ENCODE measurements around the gene CLSTN1. TPM values are rescaled to one million over a fixed set of nuclear protein-coding genes. Genes with fewer than 3 reads are reported as not detected.

Gene CLSTN1
- total RNA-seq, 1 experiment from 2014 or later, result 119 TPM

DNA sequence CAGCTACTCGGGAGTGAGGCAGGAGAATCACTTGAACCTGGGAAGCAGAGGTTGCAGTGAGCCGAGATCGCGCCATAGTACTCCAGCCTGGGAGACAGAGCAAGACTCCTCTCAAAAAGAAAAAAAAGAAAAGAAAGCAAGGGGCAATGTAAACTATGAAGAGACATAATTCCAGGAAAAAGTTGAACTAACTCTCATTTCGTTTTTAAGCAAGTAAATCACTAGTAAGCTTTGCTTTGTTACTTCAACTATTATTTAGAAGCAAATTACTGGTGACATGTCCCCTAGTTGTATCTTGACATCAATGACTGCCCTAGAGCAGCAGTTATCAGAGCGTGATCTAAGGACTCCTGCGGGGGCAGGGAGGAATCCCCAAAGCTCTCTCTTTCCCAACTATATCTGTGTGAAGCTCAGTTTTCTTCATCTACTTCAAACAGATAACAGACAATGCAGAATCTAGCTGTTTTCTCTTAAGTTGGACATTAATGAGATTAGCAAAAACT, 18.7 kb downstream of the CLSTN1 start:
- Mint-ChIP-seq H3K9me3 (no peaks in the 10 kb centered on the region), H3K36me3 (peaks cover 7% of the 10 kb centered on the region; the same call in 1 of the 2 replicates), H3K27ac (peak overlapping the region; percentile 13; the same call in 1 of the 2 replicates), H3K4me1 (peaks cover 41% of the 10 kb centered on the region), H3K4me3 (no peak overlapping the region), H3K27me3 (ENCODE audit: low read depth) (no peaks in the 10 kb centered on the region)
- ChIA-PET CTCF (interaction anchor here (0.7 to 2.7 kb wide), 4 partner anchors 21 to 83 kb away, joined by 3 to 11 read pairs (median 4); no protein-coding TSS in a partner anchor), POLR2A (no interaction called here)
- peak; percentile 9 for DNase-seq (ENCODE audit: low spot score)
- ATAC-seq, result peak; percentile 40; the same call in 1 of the 2 replicates
- TF ChIP-seq, protein P1, sequence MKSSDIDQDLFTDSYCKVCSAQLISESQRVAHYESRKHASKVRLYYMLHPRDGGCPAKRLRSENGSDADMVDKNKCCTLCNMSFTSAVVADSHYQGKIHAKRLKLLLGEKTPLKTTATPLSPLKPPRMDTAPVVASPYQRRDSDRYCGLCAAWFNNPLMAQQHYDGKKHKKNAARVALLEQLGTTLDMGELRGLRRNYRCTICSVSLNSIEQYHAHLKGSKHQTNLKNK (CRISPR knock-in tag; IDR thresholded peaks at IDR 0.05), result no peak
- TF ChIP-seq NR2C2 (CRISPR knock-in tag; IDR thresholded peaks at IDR 0.05) (no peak), GTF2I (CRISPR knock-in tag; conservative IDR thresholded peaks at IDR 0.05) (no peak), ETV6 (CRISPR knock-in tag; IDR thresholded peaks at IDR 0.05) (no peak), TCF7 (CRISPR knock-in tag; IDR thresholded peaks at IDR 0.05; ENCODE audit: low read depth) (no peak), PRRX2 (CRISPR knock-in tag; IDR thresholded peaks at IDR 0.05) (no peak), ZNF263 (CRISPR knock-in tag; IDR thresholded peaks at IDR 0.05; ENCODE audit: low read depth) (no peak), ZBTB21 (CRISPR knock-in tag; IDR thresholded peaks at IDR 0.05; ENCODE audit: borderline replicate concordance) (no peak), ZNF416 (CRISPR knock-in tag; IDR thresholded peaks at IDR 0.05) (no peak), KAT7 (CRISPR knock-in tag; IDR thresholded peaks at IDR 0.05; ENCODE audit: borderline replicate concordance) (no peak), RORB (CRISPR knock-in tag; IDR thresholded peaks at IDR 0.05) (no peak), NFATC4 (CRISPR knock-in tag; IDR thresholded peaks at IDR 0.05) (no peak)
- TF ChIP-seq, protein P2, sequence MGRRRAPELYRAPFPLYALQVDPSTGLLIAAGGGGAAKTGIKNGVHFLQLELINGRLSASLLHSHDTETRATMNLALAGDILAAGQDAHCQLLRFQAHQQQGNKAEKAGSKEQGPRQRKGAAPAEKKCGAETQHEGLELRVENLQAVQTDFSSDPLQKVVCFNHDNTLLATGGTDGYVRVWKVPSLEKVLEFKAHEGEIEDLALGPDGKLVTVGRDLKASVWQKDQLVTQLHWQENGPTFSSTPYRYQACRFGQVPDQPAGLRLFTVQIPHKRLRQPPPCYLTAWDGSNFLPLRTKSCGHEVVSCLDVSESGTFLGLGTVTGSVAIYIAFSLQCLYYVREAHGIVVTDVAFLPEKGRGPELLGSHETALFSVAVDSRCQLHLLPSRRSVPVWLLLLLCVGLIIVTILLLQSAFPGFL (CRISPR knock-in tag; IDR thresholded peaks at IDR 0.05; ENCODE audit: borderline replicate concordance), result no peak
- TF ChIP-seq, protein P3, sequence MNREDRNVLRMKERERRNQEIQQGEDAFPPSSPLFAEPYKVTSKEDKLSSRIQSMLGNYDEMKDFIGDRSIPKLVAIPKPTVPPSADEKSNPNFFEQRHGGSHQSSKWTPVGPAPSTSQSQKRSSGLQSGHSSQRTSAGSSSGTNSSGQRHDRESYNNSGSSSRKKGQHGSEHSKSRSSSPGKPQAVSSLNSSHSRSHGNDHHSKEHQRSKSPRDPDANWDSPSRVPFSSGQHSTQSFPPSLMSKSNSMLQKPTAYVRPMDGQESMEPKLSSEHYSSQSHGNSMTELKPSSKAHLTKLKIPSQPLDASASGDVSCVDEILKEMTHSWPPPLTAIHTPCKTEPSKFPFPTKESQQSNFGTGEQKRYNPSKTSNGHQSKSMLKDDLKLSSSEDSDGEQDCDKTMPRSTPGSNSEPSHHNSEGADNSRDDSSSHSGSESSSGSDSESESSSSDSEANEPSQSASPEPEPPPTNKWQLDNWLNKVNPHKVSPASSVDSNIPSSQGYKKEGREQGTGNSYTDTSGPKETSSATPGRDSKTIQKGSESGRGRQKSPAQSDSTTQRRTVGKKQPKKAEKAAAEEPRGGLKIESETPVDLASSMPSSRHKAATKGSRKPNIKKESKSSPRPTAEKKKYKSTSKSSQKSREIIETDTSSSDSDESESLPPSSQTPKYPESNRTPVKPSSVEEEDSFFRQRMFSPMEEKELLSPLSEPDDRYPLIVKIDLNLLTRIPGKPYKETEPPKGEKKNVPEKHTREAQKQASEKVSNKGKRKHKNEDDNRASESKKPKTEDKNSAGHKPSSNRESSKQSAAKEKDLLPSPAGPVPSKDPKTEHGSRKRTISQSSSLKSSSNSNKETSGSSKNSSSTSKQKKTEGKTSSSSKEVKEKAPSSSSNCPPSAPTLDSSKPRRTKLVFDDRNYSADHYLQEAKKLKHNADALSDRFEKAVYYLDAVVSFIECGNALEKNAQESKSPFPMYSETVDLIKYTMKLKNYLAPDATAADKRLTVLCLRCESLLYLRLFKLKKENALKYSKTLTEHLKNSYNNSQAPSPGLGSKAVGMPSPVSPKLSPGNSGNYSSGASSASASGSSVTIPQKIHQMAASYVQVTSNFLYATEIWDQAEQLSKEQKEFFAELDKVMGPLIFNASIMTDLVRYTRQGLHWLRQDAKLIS (CRISPR knock-in tag; IDR thresholded peaks at IDR 0.05; ENCODE audit: borderline replicate concordance), result no peak
- TF ChIP-seq, protein P4, sequence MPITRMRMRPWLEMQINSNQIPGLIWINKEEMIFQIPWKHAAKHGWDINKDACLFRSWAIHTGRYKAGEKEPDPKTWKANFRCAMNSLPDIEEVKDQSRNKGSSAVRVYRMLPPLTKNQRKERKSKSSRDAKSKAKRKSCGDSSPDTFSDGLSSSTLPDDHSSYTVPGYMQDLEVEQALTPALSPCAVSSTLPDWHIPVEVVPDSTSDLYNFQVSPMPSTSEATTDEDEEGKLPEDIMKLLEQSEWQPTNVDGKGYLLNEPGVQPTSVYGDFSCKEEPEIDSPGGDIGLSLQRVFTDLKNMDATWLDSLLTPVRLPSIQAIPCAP (CRISPR knock-in tag; IDR thresholded peaks at IDR 0.05), result no peak
- TF ChIP-seq, protein P5, sequence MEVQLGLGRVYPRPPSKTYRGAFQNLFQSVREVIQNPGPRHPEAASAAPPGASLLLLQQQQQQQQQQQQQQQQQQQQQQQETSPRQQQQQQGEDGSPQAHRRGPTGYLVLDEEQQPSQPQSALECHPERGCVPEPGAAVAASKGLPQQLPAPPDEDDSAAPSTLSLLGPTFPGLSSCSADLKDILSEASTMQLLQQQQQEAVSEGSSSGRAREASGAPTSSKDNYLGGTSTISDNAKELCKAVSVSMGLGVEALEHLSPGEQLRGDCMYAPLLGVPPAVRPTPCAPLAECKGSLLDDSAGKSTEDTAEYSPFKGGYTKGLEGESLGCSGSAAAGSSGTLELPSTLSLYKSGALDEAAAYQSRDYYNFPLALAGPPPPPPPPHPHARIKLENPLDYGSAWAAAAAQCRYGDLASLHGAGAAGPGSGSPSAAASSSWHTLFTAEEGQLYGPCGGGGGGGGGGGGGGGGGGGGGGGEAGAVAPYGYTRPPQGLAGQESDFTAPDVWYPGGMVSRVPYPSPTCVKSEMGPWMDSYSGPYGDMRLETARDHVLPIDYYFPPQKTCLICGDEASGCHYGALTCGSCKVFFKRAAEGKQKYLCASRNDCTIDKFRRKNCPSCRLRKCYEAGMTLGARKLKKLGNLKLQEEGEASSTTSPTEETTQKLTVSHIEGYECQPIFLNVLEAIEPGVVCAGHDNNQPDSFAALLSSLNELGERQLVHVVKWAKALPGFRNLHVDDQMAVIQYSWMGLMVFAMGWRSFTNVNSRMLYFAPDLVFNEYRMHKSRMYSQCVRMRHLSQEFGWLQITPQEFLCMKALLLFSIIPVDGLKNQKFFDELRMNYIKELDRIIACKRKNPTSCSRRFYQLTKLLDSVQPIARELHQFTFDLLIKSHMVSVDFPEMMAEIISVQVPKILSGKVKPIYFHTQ (CRISPR knock-in tag; IDR thresholded peaks at IDR 0.05), result no peak
- TF ChIP-seq, protein P6, sequence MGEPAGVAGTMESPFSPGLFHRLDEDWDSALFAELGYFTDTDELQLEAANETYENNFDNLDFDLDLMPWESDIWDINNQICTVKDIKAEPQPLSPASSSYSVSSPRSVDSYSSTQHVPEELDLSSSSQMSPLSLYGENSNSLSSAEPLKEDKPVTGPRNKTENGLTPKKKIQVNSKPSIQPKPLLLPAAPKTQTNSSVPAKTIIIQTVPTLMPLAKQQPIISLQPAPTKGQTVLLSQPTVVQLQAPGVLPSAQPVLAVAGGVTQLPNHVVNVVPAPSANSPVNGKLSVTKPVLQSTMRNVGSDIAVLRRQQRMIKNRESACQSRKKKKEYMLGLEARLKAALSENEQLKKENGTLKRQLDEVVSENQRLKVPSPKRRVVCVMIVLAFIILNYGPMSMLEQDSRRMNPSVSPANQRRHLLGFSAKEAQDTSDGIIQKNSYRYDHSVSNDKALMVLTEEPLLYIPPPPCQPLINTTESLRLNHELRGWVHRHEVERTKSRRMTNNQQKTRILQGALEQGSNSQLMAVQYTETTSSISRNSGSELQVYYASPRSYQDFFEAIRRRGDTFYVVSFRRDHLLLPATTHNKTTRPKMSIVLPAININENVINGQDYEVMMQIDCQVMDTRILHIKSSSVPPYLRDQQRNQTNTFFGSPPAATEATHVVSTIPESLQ (CRISPR knock-in tag; IDR thresholded peaks at IDR 0.05), result no peak
- TF ChIP-seq, protein P7, sequence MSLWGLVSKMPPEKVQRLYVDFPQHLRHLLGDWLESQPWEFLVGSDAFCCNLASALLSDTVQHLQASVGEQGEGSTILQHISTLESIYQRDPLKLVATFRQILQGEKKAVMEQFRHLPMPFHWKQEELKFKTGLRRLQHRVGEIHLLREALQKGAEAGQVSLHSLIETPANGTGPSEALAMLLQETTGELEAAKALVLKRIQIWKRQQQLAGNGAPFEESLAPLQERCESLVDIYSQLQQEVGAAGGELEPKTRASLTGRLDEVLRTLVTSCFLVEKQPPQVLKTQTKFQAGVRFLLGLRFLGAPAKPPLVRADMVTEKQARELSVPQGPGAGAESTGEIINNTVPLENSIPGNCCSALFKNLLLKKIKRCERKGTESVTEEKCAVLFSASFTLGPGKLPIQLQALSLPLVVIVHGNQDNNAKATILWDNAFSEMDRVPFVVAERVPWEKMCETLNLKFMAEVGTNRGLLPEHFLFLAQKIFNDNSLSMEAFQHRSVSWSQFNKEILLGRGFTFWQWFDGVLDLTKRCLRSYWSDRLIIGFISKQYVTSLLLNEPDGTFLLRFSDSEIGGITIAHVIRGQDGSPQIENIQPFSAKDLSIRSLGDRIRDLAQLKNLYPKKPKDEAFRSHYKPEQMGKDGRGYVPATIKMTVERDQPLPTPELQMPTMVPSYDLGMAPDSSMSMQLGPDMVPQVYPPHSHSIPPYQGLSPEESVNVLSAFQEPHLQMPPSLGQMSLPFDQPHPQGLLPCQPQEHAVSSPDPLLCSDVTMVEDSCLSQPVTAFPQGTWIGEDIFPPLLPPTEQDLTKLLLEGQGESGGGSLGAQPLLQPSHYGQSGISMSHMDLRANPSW (CRISPR knock-in tag; conservative IDR thresholded peaks at IDR 0.05; ENCODE audit: low read depth), result no peak
- TF ChIP-seq, protein P8, sequence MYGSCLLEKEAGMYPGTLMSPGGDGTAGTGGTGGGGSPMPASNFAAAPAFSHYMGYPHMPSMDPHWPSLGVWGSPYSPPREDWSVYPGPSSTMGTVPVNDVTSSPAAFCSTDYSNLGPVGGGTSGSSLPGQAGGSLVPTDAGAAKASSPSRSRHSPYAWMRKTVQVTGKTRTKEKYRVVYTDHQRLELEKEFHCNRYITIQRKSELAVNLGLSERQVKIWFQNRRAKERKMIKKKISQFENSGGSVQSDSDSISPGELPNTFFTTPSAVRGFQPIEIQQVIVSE (CRISPR knock-in tag; IDR thresholded peaks at IDR 0.05; ENCODE audit: borderline replicate concordance), result no peak
